ENCODE results near the gene HACD2.

DNA sequence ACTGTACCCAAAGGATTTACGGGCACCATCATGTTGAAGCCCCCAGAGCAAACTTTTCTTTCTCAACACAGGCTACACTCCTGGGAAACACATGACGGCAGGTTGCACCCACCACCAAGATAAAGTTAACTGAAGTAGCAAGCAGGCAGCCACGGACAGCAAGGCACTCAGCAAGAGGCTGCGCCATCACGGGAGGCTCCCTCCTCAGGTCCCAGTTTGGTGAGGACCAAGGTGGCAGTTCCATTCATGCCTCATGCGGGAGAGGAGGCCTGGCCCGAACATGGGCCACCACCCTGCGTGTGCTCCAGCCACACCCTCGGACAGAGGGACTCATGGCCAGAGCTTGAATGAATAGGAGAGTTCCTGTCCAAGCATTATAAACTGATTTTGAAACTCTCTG is 142.7 kb downstream of the HACD2 start:
- TF ChIP-seq, protein P1, sequence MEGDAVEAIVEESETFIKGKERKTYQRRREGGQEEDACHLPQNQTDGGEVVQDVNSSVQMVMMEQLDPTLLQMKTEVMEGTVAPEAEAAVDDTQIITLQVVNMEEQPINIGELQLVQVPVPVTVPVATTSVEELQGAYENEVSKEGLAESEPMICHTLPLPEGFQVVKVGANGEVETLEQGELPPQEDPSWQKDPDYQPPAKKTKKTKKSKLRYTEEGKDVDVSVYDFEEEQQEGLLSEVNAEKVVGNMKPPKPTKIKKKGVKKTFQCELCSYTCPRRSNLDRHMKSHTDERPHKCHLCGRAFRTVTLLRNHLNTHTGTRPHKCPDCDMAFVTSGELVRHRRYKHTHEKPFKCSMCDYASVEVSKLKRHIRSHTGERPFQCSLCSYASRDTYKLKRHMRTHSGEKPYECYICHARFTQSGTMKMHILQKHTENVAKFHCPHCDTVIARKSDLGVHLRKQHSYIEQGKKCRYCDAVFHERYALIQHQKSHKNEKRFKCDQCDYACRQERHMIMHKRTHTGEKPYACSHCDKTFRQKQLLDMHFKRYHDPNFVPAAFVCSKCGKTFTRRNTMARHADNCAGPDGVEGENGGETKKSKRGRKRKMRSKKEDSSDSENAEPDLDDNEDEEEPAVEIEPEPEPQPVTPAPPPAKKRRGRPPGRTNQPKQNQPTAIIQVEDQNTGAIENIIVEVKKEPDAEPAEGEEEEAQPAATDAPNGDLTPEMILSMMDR (IDR thresholded peaks at IDR 0.05), result no peak
- no peak for TF ChIP-seq ZFX (IDR thresholded peaks at IDR 0.05; ENCODE audit: borderline replicate concordance)
